NOMO-1 (cell line): ENCODE results near the gene ANKRD44.

Experiments used
- DNase-seq, 2 experiments: peaks; one replicate each; lab custom pipeline; 2025; ENCODE audit not compliant: unreplicated experiment in 2 of 2; lab: John Stamatoyannopoulos, UW

ANKRD44 gene

GRCh38 chr2:197322724-197323720, 12.4 kb upstream of the ANKRD44 start:
- DNase-seq: no peak

DNA sequence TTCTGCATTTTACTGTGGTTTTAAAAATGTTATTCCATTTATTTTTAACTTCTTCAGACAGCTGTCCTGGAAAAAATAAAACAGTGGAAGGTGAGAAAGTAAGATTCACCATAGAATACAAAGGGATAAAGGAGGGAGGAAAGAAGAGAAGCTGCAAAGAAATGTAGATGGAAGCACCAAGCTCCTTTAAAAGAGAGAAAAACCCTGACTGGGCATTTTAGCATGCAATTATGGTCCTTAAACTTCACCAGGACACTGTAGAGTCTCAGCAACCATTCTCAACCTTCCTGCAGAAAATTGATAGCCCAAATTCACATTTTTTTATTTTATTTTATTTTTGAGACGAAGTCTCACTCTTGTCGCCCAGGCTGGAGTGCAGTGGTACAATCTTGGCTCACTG, 11.6 kb upstream of the ANKRD44 start:
- no peak for DNase-seq

GRCh38 chr2:197315371-197315770, 4.8 kb upstream of the ANKRD44 start:
- no peak for DNase-seq

DNA sequence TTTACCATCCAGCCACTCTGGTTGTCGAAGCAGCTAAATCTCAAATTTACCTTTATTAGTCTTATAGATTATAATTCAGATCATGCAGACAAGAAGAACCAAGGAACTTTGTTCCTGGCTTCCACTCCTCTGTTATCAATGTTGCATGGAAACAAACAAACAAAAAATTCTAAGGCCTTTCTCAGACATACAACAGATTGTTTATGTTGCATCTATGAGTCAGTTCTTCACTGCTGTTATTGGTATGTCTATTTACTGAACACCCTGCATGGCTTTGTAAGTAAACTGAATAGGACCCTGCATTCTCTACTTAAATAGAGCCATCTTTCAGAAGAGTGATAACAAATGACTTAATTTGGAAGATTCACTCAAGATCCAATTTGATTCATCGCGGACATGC, 1.6 kb upstream of the ANKRD44 start:
- DNase-seq: no peak

- DNase-seq: no peak
Measured at GRCh38 chr2:197311421-197312033, 947 bp upstream of the ANKRD44 start.

DNA sequence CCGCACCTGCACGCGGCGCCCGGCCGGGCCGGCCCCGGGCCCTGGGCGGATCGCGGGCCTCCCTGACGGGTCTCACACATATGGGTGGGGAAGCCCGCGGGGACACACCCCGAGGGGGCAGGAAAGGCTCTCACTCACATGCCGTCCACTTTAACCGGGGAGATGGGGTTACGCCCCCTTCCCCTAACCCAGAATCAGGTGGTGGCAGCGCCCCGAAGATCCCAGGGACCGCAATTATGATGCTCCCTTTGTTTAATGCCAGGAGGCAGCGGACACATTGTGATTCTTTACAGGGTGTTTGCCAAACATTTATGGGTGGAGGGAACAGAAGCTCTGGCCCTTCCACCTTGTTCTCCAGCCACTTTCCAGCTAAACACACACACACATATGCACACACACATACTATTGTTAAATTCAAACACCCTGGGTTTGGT, 424 bp upstream of the ANKRD44 start:
- no peak for DNase-seq

GRCh38 chr2:197309691-197310231, 819 bp downstream of the ANKRD44 start:
- DNase-seq: peak; percentile 49 to 74

DNA sequence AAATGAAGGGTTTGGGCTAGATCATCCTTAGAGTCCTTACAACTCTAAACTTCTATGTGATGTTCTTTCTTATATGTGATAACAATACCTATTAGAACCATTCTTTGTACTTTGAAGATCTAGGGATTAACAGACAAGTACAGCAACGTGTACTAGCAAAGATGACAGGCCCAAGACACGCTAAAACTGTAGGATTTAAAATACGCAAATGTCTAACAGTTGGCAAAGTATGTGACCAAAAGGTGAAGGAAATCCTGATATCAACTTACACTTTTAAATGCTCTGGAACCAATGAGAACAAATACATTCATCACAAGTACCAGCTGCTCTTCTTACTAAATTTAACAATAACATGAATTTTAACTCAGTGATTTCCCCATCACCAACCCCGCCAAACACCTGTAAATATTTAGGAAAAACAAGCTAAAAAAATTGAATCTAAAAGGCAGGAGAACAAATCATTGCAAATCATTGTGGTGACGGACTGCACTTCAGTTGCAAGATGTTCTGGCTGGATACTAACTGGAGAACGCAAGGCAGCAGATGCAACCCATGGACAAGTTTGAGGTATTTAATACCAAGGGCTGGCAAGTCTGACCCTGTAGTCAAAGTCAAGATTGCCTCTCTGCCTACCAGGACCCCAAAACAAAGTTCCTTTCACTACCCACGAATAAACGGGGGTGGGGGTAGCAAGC, 1.4 kb downstream of the ANKRD44 start:
- DNase-seq: no peak

DNA sequence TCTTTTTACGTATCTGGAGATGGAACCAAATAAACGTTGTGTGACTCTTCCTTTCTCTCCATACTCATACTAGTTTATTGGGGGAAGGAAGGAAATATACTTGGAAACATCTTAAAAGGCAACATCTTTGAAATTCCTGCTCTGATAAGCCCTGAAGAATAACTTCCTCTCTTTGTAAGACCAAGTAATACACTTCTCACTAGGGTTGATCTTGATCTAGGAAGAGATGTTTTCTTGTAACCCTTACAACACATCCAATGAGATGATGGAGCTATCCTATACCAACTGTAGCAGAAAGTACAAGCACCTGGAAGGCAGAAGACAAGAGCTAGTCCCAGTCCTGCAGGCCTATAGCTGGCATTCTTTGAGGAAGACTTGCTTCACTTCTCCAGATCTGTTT, 2.0 kb downstream of the ANKRD44 start:
- peak in 1 of 2 experiments; percentile 27 for DNase-seq

DNA sequence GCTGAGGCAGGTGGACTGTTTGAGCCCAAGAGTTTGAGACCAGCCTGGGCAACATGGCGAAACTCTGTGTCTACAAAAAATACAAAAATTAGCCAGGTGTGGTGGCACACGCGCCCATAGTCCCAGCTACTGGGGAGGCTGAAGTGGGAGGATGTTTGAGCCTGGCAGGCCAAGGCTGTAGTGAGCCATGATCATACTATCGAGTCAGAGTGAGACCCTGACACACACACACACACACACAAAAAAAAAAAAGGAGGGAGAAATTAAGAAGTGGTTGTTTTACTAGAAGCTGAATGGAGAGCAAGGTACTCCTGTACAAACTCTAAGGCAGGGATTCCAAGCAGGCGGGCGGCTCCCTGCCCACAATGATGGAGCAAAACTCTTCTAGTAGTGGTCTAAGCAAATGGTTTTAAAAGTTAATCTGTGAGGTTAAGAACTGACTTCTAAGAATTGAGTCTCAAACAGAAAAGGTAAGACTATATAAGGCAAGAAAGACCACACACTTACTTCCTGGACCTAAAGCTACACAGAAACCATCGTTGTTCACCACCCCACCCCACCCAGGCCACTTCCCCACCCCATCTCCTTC, 2.6 kb downstream of the ANKRD44 start:
- no peak for DNase-seq

DNA sequence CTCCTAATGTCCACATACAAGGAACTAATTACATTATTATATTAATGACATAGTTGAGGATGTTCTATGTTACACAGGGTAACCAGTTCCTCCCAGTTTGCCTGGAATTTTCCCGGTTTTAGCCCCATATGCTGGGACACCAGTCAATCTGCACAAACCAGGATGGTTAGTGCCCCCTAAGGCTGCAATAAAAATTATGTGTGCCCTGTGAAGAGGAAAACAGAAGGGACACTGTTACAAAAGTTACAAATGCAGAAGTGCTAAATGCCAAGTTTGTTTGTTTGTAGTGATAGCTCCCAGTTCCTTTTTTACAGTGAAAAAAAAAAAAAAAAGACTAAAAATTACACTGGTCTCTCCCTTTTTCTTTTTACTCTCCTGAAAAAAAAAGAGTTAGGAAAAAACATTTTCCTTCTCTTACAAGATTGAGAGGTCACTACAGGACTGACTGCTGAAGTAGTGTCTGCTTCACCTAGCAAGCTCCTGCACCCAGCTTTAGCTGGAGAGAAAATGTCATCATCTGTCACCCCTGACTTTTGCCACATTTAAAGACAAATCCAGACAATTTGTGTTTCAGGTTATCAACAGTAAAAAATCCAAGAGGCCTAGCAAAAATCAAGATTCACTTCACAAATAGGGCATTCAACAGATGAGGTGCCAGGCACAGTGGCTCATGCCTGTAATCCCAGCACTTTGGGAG, 3.2 kb downstream of the ANKRD44 start:
- peak; percentile 80 to 89 for DNase-seq

GRCh38 chr2:197306696-197307040, 3.9 kb downstream of the ANKRD44 start:
- DNase-seq: no peak

GRCh38 chr2:197306024-197306695, 4.4 kb downstream of the ANKRD44 start:
- DNase-seq: no peak

GRCh38 chr2:197304556-197305011, 6.0 kb downstream of the ANKRD44 start:
- DNase-seq: no peak

- no peak for DNase-seq
Measured at GRCh38 chr2:197300139-197300538, 10.4 kb downstream of the ANKRD44 start.

DNA sequence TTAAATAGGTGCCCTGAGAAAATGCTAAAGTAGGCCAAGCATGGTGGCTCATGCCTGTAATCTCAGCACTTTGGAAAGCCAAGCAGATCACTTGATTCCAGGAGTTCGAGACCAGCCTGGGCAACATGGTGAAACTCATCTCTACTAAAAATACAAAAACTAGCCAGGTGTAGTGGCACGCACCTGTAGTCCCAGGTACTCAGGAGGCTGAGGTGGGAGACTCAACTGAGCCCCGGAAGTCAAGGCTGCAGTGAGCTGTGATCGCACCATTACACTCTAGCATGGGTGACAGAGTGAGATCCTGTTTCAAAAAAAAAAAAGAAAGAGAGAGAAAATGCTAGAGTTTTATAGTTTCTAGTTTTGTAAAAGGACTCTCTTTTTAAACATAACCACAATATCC, 12.0 kb downstream of the ANKRD44 start:
- DNase-seq: no peak

- peak in 1 of 2 experiments; percentile 38 for DNase-seq
Measured at GRCh38 chr2:197297772-197298318, 12.7 kb downstream of the ANKRD44 start.

GRCh38 chr2:197297266-197297665, 13.3 kb downstream of the ANKRD44 start:
- peak in 1 of 2 experiments; percentile 55 for DNase-seq

DNA sequence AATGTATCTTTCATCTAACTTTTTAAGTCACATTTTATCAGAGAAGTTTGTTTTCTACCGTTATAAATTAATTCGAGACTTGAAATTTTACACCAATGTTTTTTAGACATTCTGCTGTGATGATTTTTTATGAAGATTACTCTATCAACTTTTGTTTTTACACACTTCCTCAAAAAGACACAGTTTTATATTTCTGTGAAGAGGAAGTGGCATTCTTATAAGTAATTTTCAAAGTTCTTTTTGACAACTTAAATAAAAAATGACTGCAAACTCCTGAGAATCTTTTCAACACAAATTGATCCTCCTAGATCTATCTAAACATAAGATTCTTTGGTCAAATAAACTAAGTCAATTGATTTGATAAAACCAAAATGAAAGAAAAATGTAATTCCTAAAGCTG, 13.7 kb downstream of the ANKRD44 start:
- peak in 1 of 2 experiments; percentile 90 for DNase-seq
